NCI-H146 treated with DMSO at 0.1 percent for 48 hours (cell line): ENCODE data around the gene HIVEP1.

Experiments
- DNase-seq: peaks from one replicate; lab custom pipeline; 2025; ENCODE audit not compliant: unreplicated experiment; lab: John Stamatoyannopoulos, UW

HIVEP1 gene

GRCh38 chr6:12012038-12012557 is at the start of gene HIVEP1:
Gene HIVEP1, plus strand, starts transcription at chr6:12012312. Its CDS starts 3,317 bp downstream, at chr6:12015629.
- DNase-seq, result no peak

DNA sequence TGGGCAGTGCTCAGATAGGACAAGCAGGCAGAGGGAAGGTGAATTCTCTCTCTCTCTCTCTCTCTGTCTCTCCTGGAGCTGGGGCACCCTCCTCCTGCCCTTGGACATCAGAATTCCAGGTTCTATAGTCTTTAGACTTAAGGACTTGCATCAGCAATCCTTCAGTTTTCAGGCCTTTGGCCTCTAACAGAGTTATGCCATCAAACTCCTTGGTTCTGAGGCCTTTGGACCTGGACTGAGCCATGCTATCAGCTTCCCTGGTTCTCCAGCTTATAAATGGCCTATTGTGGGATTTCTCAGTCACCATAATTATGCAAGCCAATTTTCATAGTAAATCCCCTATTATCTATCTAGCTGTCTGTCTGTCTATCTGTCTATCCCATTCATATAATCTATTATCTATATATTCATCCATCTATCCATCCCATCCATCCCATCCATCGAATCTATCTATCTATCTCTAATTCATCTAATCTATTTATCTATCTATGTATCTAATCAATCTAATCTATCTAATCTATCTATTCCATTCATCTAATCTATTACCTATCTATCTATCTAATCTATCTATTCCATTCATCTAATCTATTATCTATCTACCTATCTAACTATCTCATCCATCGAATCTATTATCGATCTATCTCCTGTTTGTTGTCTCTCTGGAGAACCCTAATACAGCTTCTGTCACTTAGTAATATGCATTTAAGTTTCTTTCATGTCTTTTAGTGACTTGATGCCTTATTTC is 48.2 kb upstream of the HIVEP1 start:
- DNase-seq, result no peak

GRCh38 chr6:11964729-11965335 is 47.3 kb upstream of the HIVEP1 start:
- no peak for DNase-seq

- DNase-seq, result no peak
Measured at GRCh38 chr6:11965499-11965898, 46.6 kb upstream of the HIVEP1 start.

DNA sequence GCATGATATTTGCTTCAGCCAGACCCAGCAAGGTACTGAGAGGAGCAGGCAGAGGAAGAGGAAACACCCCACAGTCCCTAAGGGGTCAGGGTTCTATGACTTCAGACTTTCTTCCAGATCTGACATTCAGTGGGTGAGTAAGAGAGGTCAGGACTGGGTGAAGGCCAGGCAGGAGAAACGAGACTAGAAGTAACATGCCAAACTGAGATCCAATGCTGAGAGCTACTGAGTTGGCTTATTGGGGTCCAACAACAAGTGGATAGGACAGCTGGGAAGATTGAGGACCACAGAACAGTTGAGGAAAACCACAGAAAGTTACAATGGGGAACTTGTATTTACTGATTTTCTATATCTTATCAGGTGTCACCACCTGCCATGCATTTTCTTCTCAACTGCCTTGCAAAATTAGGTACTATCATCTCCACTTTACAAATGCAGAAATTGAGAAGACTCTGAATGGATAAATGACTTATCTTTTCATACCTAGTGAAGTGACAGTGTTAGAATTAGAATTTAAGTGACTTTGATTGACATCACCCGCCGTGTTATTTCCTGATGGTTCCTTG is 43.8 kb upstream of the HIVEP1 start:
- no peak for DNase-seq

- DNase-seq, result no peak
Measured at GRCh38 chr6:11969092-11969491, 43.0 kb upstream of the HIVEP1 start.

DNA sequence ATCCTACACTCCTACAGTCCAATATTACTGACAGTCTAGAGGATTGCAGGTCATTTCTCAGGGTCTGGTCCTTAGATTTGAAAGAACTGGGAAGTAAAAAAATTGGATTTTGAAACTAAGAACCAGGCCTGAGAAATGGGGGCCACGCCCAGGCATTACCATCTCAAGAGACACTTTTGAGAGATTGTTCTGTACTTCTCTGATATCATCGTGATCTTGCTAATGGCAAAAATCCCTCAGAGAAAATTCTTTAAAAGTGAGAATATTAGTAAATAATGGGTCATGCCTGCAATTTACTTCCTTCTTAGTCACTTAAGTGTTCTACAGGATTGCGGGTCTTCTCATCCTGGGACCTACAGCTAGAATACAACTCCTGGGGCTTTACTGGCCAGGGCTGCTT is 42.0 kb upstream of the HIVEP1 start:
- DNase-seq, result no peak

DNA sequence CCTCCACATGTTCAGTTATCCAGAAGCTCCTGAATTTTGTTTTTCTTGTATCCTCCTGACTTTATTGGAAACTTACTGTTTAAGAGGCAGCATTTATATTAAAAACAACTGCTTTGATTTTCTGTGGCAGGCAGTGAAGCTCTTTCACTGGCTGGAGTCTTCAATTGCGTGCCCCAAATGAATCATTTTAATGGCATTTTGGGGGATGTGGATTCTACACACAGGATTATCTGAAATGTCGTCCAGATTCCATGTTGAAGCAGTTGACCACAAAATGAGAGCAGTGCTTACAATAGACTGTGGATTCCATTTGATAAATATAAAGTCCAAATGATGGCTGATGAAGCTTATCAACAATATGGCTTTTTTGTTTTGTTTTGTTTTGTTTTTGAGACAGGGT is 41.0 kb upstream of the HIVEP1 start:
- no peak for DNase-seq

GRCh38 chr6:11972270-11972669 is 39.8 kb upstream of the HIVEP1 start:
- no peak for DNase-seq

- DNase-seq, result no peak
Measured at GRCh38 chr6:11972806-11973205, 39.3 kb upstream of the HIVEP1 start.

- DNase-seq, result no peak
Measured at GRCh38 chr6:11973238-11973637, 38.9 kb upstream of the HIVEP1 start.

DNA sequence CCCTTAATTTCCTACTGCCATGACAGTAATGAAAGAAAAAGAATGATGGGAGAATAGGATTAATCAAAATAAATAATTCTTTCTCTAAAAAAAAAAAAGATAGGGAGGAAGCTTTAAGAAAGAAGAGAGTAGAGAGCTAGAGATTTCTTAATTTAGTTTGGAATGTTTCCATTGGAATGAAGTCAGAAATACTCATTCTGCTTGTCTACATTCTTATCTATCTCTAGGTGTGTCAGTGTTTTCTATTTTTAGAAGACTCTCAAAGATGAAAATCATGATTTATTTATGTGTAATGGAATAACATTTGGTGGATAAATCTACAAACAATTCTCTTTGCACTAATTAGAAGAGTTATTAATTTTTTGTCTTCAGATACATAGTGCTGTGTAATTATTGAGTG is 38.0 kb upstream of the HIVEP1 start:
- no peak for DNase-seq

DNA sequence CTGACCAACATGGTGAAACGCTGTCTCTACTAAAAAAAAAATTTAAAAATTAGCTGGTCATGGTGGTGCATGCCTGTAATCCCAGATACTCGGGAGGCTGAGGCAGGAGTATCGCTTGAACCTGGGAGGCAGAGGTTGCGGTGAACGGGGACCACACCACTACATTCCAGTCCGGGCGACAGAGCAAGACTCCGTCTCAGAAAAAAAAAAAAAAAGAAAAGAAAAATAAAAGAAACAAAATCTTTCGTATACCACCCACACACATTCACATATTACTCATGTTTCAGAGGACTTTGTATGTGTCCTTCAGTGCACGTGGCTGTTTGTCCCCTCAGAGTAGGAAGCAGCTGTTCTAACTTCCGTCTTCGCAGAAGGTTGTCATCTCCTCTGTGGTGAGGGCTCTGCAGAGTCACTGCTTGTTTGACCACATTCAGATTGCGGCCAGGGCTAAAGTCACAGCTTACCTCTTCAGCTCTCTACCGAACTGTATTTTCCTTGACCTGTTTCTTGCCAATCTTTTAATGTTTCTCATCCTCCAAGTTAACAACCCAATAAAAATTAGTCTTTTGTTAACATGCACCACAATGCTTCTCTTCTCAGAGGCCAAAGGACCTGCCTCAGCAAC is 36.6 kb upstream of the HIVEP1 start:
- no peak for DNase-seq

GRCh38 chr6:11976489-11976888 is 35.6 kb upstream of the HIVEP1 start:
- DNase-seq, result no peak

- no peak for DNase-seq
Measured at GRCh38 chr6:11977193-11977592, 34.9 kb upstream of the HIVEP1 start.

DNA sequence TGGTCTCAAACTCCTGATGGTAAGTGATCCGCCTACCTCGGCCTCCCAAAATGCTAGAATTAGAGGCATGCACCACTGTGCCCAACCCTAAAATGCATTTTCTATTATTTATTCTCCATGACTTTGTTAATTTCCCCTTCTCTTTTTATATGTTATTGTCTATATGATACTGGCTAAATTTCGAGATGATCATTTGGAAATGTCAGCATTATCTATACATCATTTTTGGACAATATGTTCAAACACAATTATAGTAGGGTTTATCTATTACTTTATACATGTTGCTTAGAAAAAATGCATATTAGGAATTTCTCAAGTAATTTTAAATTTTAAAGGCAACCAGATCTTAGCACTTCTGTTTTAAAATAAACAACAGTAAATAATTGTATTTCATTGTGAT is 34.4 kb upstream of the HIVEP1 start:
- no peak for DNase-seq

GRCh38 chr6:11978169-11978987 is 33.7 kb upstream of the HIVEP1 start:
- no peak for DNase-seq

DNA sequence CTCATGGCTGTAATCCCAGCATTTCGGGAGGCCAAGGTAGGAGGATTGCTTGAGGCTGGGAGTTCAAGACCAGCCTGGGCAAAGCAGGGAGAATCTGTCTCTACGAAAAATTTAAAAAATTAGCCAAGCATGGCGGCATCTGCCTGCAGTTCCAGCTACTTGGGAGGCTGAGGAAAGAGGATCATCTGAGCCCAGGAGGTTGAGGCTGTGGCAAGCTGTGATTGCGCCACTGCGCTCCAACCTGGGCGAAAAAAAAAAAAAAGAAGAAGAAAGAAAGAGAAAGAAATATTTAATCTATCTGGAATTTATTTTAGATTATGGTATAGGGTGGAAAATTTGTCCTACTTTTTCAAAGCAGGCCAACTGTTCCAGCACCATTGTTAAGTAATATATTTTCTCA is 32.2 kb upstream of the HIVEP1 start:
- no peak for DNase-seq

DNA sequence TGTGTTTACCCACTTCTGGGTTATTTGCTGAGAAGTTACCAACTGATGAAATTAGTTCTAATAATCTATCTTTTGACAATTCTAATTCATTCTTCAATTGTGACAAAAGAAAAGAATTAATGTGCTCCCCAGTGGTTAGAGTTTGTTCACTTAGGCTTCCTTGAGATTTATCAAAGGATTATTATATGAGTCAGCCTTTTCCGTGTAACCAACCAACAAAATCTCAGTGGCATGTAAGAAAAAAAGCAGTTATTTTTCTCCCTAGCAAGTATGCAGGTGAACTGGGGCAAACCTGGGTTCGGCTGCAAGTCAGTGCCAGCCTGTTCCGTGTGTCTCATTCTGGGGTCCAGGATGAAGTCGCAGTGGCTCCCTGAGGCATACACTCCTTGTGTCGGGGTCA is 28.8 kb upstream of the HIVEP1 start:
- no peak for DNase-seq

DNA sequence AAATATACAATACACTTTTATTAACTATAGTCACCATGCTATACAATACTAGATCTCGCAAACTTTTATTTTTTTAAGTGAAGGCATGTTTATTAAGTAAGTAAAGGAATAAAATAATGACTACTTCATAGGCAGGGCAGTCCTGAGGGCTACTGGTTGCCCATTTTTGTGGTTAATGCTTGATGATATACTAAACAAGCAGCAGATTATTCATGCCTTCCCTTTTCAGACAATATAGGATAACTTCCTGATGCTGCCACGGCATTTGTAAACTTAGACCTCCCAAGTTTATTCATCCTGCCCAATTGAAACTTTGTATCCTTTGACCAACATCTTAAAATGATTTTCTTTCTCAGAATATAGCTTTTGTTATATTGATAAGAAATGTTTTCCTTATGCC is 24.7 kb upstream of the HIVEP1 start:
- DNase-seq, result no peak

DNA sequence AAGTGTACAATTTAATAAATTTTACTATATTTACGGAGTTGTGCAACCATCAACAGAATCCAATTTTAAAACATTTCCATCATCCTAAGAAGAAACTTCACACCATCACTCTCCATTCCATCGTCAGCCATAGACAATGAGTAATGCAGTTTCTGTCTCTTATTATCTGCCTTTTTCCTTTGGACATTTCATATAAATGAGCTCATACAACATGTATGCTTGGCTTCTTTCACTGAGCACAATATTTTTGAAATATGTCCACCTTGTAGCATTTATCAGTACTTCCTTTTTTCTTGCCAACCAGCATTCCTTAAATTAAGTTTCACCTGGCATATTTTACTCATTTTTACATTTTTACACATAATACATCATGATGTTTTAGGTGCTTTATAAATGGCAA is 22.7 kb upstream of the HIVEP1 start:
- DNase-seq, result no peak
